HFFc6 (cell line): ENCODE data around the gene PRIM2. TPM values are rescaled to one million over a fixed set of nuclear protein-coding genes. Genes with fewer than 3 reads are reported as not detected.
"Not testable (repeated sequence)": the region's sequence is repeated elsewhere in the genome, so short reads cannot be mapped to it uniquely, and the experiment has no call there.

Source experiments
- DNase-seq: peaks from one replicate; pipeline ENCODE4 v3.0.0-alpha.2; 2018
- H3K27ac Mint-ChIP-seq: 2 replicates; pipeline ENCODE4 v1.8.0; 2020; ENCODE audit warnings: mild to moderate bottlenecking, mixed read lengths
- H3K27me3 Mint-ChIP-seq: 2 replicates; pipeline ENCODE4 v1.8.0; 2021; ENCODE audit warnings: mild to moderate bottlenecking, moderate library complexity, mixed read lengths; ENCODE audit not compliant: insufficient read depth
- H3K36me3 Mint-ChIP-seq: 2 replicates; pipeline ENCODE4 v1.8.0; 2021; ENCODE audit warnings: low read depth, mixed read lengths
- H3K4me1 Mint-ChIP-seq: 2 replicates; pipeline ENCODE4 v1.8.0; 2020; ENCODE audit warnings: low read depth, mixed read lengths
- H3K4me3 Mint-ChIP-seq: 2 replicates; pipeline ENCODE4 v1.8.0; 2020; ENCODE audit warnings: mild to moderate bottlenecking, moderate library complexity, mixed read lengths
- H3K9me3 Mint-ChIP-seq: 2 replicates; pipeline ENCODE4 v1.8.0; 2020; ENCODE audit warnings: mild to moderate bottlenecking, mixed read lengths
- CTCF ChIP-seq: fragments of 200-600 bp; sonication (generic); IDR thresholded peaks from 2 replicates; pipeline ENCODE4 v1.5.0; 2021; ENCODE audit warnings: antibody characterized with exemption, mild to moderate bottlenecking
- total RNA-seq, 6 experiments: library from RNA; stranded (reverse); fragmentation: NEBNext Ultra II Directional; extraction: Animal tissue kit (Norgen Biotek cat#: 25700); gene quantifications; 2 replicates in 1 of 6; 3 replicates in 5 of 6; pipeline ENCODE4 v1.2.3, GENCODE V29; 2021

PRIM2 gene
- total RNA-seq, 6 experiments from 2014 or later, result 32.6 to 46.8 (median 43.0) TPM

- H3K9me3 Mint-ChIP-seq, result peaks cover 12% of the 10 kb centered on the region
- not testable (repeated sequence) for H3K4me3 Mint-ChIP-seq, DNase-seq, H3K27ac Mint-ChIP-seq, H3K27me3 Mint-ChIP-seq
- peaks cover 38% of the 10 kb centered on the region for H3K36me3 Mint-ChIP-seq
- H3K4me1 Mint-ChIP-seq, result peaks cover 51% of the 10 kb centered on the region
Measured at GRCh38 chr6:57374764-57375163, 57.3 kb downstream of the PRIM2 start.

- not testable (repeated sequence) for H3K4me3 Mint-ChIP-seq, DNase-seq
- peaks cover 46% of the 10 kb centered on the region for H3K4me1 Mint-ChIP-seq
Measured at GRCh38 chr6:57376083-57376482, 58.7 kb downstream of the PRIM2 start.

GRCh38 chr6:57389038-57389592 lies 71.7 kb downstream of the PRIM2 start:
- Mint-ChIP-seq H3K36me3 (peaks cover 42% of the 10 kb centered on the region), H3K4me1 (peaks cover 22% of the 10 kb centered on the region)
- H3K4me3 Mint-ChIP-seq, H3K9me3 Mint-ChIP-seq, H3K27me3 Mint-ChIP-seq, H3K27ac Mint-ChIP-seq, DNase-seq: not testable (repeated sequence)

More at GRCh38 chr6:57376083-57376482, 58.7 kb downstream of the PRIM2 start:
- Mint-ChIP-seq H3K27ac (peak overlapping the region; percentile 24; the same call in 1 of the 2 replicates), H3K36me3 (peaks cover 44% of the 10 kb centered on the region), H3K9me3 (peaks cover 12% of the 10 kb centered on the region)
- not testable (repeated sequence) for H3K27me3 Mint-ChIP-seq

GRCh38 chr6:57390818-57391217 lies 73.4 kb downstream of the PRIM2 start:
- not testable (repeated sequence) for H3K27me3 Mint-ChIP-seq, H3K4me3 Mint-ChIP-seq, H3K27ac Mint-ChIP-seq, DNase-seq, H3K9me3 Mint-ChIP-seq
- H3K36me3 Mint-ChIP-seq, result peaks cover 51% of the 10 kb centered on the region
- H3K4me1 Mint-ChIP-seq, result peaks cover 22% of the 10 kb centered on the region

- Mint-ChIP-seq H3K4me1 (peaks cover 22% of the 10 kb centered on the region), H3K36me3 (peaks cover 62% of the 10 kb centered on the region), H3K9me3 (peaks cover 16% of the 10 kb centered on the region)
- H3K27me3 Mint-ChIP-seq, DNase-seq, H3K27ac Mint-ChIP-seq, H3K4me3 Mint-ChIP-seq: not testable (repeated sequence)
Measured at GRCh38 chr6:57392047-57392446, 74.6 kb downstream of the PRIM2 start.

GRCh38 chr6:57419341-57419740 lies 101.9 kb downstream of the PRIM2 start:
- Mint-ChIP-seq H3K36me3 (peaks cover 38% of the 10 kb centered on the region), H3K4me1 (peaks cover 51% of the 10 kb centered on the region)
- H3K4me3 Mint-ChIP-seq, H3K27me3 Mint-ChIP-seq, H3K27ac Mint-ChIP-seq, DNase-seq, H3K9me3 Mint-ChIP-seq: not testable (repeated sequence)

- H3K9me3 Mint-ChIP-seq, result no peaks in the 10 kb centered on the region
- peak overlapping the region; percentile 68 for H3K27ac Mint-ChIP-seq
- no peaks in the 10 kb centered on the region; the same call in 1 of the 2 replicates for H3K27me3 Mint-ChIP-seq
- no peak for TF ChIP-seq CTCF
- peaks cover 31% of the 10 kb centered on the region for H3K36me3 Mint-ChIP-seq
- H3K4me3 Mint-ChIP-seq, result no peak overlapping the region
- DNase-seq, result peak; percentile 11
- peaks cover 65% of the 10 kb centered on the region for H3K4me1 Mint-ChIP-seq
Measured at GRCh38 chr6:57421503-57421902, 104.1 kb downstream of the PRIM2 start.

GRCh38 chr6:57423468-57423867 lies 106.0 kb downstream of the PRIM2 start:
- DNase-seq, result peak; percentile 65
- Mint-ChIP-seq H3K4me3 (peak overlapping the region; percentile 34), H3K36me3 (peaks cover 21% of the 10 kb centered on the region), H3K9me3 (no peaks in the 10 kb centered on the region), H3K27ac (peak overlapping the region; percentile 90), H3K4me1 (peaks cover 68% of the 10 kb centered on the region), H3K27me3 (no peaks in the 10 kb centered on the region; the same call in none of the 2 replicates)
- TF ChIP-seq CTCF, result no peak

- Mint-ChIP-seq H3K4me3 (peak overlapping the region; percentile 61), H3K4me1 (peaks cover 70% of the 10 kb centered on the region), H3K27ac (peak overlapping the region; percentile 84), H3K36me3 (peaks cover 35% of the 10 kb centered on the region)
- DNase-seq, H3K9me3 Mint-ChIP-seq, H3K27me3 Mint-ChIP-seq: not testable (repeated sequence)
Measured at GRCh38 chr6:57431742-57432141, 114.3 kb downstream of the PRIM2 start.
